ENCODE measurements around the gene CNOT11.
A peak's percentile ranks its signal among the peaks of the same experiment; 100 is the strongest.
"Not testable (repeated sequence)": the region's sequence is repeated elsewhere in the genome, so short reads cannot be mapped to it uniquely, and the experiment has no call there.

CNOT11 gene

DNA sequence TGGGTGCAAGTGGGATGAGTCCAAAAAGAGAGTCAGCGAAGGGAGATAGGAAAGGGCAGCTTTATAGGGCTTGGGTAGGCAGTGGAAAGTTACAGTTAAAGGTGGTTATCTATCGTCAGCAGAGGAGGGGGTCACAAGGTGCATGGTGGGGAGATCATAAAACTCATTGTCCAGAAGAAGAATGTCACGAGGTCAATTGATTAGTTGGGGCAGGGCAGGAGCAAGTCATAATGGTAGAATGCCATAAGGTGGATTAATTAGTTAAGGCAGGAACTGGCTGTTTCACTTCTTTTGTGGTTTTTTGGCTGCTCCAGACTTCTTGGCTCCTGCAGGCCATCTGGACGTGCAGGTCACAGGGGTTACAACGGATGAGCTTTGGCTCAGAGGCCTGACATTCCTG, 3.9 kb upstream of the CNOT11 start:
- not testable (repeated sequence) for DNase-seq

DNA sequence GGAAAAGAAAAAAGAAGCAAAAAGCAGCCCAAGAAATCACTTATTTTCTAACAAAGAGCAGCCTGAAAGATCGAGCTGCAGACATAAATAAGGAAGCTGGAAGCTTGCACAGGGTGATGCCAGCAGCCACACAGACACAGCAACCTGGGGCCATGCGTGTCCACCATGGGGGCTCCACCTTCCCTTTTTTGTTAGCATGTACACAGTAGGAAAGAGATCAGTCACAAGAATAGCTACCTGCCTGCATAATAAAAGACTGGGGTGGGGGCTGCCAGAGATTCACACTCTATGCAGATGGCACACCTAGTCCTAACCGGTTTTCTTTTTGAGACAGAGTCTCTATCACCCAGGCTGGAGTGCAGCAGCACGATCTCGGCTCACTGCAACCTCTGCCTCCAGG, 2.9 kb upstream of the CNOT11 start:
- DNase-seq: no peak

DNA sequence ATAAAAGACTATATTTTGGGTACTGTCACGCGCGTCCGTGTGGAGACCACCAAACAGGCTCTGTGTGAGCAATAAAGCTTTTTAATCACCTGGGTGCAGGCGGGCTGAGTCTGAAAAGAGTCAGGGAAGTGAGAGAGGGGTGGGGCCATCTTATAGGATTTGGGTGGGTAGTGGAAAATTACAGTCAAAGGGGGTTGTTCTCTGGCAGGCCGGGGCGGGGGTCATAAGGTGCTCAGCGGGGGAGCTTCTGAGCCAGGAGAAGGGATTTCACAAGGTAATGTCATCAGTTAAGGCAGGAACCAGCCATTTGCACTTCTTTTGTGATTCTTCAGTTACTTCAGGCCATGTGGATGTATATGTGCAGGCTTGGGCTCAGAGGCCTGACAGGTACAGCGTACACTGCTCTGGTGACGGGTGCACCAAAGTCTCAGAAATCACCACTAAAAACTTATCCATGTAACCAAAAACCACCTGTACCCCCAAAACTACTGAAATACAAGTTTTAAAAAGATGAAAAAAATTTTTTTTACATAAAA, 1.4 kb upstream of the CNOT11 start:
- DNase-seq: not testable (repeated sequence)

DNA sequence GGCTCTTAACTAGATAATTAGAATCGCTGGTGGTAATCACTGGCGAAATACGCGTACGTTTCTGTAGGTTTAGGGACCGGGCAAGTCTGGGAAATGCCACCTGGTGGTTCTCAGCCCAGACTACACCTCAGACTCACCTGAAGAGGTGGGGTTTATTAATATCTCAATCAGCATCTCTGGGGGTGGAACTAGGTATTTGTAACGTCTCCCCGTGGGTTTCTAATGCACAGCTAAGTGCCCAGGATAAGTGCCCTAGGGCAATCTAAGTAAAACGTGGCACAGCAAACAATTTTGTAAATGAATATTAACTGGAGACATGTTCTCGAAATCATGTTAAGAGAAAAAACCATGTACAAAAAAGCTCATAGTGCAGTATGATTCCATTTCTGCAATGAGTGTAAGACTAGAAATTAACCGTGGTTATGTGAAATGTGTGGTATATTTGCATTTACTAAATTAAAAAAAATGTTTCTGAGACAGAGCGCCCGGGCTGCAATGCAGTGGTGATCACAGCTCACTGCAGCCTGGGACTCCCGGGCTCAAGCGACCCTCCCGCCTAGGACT, 760 bp upstream of the CNOT11 start:
- no peak for DNase-seq

DNA sequence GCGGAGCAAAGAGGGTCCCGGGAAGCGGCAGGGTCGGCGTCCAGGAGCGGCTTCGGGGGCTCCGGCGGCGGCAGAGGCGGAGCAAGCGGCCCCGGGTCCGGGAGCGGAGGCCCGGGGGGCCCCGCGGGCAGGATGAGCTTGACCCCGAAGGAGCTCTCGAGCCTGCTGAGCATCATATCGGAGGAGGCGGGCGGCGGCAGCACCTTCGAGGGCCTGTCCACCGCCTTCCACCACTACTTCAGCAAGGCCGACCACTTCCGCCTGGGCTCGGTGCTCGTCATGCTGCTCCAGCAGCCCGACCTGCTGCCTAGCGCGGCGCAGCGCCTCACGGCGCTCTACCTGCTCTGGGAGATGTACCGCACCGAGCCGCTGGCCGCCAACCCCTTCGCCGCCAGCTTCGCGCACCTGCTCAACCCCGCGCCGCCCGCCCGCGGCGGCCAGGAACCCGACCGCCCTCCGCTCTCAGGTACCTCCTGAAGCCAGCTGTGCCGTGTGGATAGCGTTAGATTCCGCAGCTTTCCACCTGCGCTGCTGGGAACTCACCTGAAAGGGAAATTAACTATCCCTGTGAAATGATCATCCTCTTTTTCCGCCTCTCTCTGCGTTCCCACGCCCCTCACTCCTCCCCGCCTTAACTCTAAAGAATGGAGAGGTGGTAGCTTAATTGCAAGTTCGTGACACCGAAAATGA, 472 bp downstream of the CNOT11 start:
- DNase-seq: peak; percentile 67

DNA sequence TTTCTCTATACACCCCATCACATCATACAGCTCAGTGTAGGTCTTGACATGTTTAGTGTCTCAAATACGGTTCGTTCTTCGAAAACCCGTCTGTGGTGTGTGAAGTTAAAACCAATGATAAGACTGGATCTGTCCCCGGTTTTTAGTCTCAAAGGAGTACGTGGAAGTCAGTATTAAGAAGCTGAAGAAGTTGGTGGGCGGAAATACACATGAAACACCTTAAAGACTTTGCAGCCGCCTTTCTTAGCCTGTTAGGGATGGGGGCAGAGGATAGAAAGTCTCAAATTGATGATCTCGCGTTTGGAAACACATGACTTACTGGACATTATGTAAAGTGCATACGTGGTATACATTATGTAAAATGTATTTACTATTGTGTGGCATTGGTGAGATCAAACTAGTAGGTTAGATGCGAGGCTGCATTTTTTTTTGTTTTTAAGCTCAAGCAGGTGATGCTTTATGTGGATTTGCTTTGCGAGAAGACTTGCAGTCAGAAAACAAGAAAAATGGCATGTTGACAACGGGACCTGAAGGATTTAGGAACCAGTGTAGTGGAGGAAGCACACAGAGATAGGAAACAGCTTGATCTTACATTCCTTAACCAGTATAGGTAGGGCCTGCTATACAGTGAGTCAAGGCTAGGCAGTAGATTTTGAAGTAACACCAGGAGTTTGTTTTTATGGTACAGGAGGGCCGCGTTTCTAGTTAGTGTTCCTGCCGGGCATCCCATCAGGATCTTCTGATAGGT, 1.2 kb downstream of the CNOT11 start:
- no peak for DNase-seq

DNA sequence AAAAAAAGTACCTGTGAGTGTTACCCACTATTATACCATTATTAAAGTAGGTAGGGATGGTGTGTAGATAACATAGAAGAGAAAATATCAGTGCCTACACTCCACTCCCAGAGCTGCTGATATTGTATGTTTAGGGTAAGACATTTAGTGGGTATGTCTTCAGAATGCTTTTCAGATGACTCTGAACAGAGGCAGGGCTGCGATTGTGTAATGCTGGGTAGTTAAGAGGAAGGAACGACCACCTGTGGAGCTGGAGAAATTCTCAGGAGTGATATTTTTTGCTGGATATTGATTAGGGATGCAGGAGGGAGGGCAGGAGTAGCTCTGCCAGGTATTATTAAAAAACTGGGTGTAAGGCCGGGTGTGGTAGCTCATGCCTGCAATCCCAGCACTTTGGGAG, 2.8 kb downstream of the CNOT11 start:
- DNase-seq: no peak

DNA sequence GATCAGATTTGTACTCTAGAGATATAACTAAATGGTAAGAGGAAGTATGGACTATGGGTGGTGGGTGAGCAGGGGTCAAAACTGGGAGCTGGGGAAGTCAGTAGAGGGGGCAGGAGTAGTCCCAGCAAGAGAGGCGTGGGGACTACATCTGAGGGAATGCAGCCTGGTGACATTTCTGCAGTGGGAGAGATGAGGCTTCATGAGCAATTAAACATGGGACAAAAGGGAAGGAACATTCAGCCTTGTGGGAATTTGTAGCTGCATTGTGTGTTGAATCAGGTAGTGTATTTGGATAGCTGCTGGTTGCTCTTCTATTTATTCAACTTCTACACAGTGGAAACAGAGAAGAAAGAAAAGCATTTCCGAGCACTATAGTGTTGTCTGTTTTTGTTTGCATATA, 3.6 kb downstream of the CNOT11 start:
- DNase-seq: no peak

DNA sequence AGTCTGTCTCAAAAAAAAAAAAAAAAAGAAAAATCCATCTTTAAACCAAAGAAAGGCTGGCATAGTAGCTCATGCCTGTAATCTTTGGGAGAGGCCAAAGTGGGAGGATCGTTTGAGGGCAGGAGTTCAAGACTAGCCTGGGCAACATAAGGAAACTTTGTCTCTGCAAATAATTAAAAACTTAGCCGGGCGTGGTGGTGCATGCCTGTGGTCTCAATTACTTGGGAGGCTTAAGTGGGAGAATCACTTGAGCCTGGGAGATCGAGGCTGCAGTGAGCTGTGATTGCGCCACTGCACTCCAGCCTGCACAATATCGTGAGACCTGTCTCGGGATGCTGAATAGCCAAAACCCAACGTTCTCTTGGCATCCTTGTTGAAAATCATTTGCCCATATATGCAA, 6.1 kb downstream of the CNOT11 start:
- DNase-seq: no peak

DNA sequence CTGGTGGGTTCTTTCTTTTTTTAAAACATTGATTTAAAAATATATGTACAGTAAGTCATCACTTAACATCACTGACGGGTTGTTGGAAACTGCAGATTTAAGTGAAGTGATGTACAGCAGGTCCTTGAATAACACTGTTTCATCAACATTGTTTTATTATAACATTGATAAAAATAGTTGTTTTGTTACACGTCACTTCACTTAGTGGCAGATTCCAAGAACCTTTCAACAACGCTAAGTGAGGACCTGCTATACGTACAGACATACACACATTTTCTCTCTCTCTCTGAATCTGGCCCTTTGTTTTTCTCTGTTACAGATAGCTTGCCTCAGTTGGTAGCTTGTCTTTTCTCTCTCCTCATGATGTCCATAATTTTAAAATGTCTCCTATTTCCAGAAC, 9.5 kb downstream of the CNOT11 start:
- no peak for DNase-seq

DNA sequence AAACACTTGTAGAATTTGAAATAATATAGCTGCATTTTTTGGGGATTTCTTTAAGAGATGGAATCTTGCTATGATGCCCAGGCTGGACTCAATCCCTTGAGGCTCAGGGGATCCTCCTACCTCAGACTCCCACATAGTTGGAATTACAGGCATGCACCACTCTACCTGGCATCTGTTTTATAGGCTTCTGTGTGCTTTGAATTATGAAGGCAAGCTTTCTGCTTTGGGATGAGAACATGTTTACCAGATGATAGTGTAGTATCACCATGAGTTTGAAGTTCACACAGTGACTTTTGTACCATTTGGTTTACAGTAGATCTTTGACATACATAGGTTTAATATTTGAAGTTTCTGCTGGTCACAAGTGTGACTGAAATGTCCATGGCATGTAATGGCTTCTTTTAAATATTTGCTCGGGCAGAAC, 10.7 kb downstream of the CNOT11 start:
- no peak for DNase-seq

DNA sequence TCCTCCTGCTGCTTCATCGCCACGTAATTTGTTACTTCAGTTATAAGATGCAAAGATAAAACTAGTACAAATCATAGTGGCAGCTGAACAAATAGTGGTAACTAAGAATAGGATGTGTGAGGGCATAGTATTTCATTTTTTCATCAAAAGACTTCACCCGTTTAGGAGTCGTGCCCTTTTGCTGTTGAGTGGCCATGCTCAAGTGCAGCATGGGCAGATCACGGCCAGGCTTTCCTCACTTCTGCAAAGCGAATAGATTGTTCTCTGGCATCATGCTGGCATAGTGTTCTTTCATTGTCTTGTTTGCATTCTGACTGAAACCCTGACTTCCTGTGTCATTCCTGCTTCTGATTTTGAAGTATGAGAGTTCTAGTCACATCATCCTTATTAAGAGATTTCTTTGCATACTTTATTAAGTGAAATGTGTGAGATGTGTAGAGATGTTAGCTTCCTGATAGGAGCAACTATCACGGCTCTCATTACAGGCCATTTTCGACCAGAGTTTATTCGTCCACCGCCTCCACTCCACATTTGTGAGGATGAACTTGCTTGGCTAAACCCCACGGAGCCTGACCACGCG, 11.8 kb downstream of the CNOT11 start:
- no peak for DNase-seq

DNA sequence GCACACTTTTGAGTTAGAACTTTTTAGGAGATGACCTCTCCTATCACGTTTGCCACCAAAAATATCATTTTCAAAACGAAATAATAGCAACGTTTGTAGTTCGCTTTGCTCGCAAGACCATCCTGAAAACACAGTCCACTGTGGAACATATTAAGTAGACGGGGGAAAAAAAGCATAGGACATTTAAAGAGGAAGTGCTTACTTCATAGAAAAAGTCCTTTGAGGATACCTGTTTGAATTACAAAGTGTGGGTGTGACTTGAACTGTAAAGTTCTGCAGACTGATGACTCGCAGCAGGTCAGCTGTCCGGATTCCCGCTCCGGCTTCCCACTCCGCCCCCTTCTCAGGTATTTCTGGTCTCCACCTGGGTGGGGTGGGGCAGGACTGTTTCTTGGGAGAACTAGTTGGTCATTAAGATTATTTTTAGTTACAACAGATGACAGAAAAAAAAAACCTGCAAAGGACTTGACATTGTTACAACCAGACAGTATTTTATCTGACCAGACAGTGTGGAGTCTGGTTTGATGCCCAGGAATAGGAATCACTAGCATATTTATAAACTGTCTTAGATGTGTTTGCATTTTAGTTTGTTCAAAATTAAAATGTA, 13.3 kb downstream of the CNOT11 start:
- no peak for DNase-seq

DNA sequence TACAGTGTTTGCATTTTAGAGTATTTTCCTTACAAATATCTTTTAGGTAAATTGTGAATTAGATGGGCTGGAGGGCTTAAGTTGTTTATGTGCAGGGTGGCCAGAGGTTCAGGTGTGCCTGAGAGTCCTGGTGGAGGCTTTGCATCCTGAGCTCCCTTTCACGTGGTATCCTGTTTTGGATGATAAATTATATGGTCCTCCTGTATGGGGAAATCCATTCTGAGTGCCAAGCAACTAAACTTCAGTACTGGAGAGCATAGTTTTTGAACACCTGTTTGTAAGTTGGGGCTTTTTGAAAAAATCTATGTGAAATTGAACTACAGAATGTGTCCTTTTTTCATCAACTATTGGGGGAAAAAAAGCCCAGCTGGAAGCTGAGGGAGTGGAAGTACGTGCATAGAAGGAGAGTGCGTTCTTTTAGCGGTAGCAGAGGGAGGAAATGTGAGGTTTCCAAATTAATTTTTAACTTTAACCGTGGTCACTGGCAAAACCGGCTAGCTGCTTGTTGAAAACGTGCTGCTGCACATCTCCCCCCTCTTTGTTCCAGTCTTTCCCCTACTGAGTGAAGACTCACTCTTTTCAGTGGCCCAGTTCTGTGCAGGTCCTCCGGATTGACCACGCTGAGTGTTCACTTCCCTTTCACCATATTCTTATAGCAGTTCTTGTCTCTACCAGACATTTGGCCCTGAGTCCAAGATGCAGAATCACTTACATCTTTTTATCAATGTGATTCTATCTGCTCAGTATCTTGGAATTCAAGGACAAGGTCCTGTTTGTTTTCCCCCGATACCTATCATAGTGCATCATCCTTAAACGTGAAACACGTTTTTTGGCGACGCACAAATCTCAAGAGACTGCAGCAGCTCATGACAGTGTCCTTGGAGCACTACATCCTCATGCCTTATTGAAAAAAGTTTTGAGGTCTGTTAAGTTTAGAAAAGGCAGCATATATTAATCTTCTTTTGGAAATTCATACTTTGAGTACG, 15.3 kb downstream of the CNOT11 start:
- no peak for DNase-seq

DNA sequence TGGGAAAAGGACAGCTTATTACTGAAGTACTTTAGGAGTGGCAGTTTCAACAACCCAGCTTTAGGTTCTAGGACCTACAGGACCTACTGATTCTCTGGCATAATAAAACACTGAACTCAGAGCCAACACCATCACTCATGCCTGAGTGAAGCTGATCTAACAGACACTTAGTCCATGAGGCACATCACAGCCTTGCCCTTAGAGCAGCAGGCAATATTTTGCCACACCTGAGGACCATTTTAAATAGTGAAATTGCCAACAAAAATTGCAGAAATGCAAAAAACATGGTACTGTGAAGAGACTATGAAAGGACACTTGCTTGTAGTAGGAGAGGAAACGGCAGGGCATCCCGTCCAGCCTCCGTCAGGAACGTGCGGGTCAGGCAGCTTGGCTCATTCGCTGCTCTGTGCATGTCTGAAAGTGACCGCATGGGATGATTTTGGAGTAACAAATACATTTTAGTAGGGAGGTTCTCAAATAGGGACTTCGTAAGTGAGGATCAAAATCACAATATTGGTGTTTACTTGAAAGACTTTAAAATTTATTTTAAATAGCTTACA, 18.1 kb downstream of the CNOT11 start:
- no peak for DNase-seq

DNA sequence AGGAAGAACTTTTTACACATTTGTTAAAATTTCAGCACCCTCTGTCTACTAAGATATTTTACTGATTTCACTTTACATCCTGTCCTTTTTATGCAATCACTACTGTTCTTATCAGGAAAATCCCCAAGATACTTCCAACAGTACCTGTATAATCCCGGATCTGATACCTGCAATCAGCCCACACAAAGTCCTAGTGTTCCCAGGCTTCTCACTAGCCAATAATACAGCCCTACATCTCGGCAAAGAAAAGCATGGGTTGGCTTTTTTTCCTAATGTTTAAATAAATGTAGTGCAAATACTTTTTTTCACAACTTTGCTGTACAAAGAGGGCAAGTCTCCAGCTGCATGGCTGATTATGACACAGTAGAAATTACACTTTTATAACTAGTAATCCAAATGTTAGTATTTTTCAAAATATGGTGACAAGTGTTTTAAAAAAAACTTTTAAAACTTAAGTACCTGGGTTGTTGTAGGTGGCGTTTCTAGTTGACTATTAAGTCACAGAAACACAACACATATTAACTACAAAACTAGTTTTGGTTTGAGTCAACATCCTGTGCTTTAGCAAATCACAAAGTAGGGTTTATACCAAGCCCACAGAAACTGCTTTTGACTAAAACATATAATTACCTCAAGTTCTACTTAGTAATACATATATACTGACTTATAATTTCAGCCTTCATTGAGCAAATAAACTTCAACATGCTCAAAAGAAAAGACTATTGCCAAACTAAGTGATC, 19.5 kb downstream of the CNOT11 start:
- DNase-seq: no peak

DNA sequence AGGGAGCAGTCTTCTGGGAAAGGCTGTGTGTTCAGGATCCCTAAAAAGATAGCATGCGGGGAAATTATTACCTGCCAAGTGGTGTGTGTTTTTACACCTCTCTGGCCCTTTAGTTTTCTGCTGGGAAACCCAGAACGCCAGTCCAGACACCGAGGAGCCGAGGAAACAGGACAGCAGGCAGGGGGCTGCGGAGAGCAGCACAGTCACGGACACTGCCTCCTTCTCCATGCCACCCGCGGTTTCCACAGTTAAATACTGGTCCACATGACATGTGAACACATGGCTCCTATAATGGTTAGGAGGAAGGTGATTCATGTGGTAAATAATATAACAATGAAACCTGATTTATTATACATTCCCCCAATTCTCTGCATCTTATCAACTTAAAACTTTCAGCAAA, 20.4 kb downstream of the CNOT11 start:
- no peak for DNase-seq

DNA sequence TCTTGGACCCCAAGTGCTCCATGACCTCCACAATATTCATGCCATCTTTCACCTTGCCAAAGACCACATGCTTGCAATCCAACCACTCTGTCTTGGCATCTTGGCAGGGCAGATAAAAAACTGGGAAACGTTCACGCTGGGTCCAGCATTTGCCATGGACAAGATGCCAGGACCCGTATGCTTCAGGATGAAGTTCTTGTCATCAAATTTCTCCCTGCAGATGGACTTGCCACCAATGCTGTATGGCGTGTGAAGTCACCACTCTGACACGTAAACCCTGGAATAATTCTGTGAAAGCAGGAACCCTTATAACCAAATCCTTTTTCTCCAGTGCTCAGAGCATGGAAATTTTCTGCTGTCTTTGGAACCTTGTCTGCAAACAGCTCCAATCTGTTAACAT, 21.5 kb downstream of the CNOT11 start:
- no peak for DNase-seq

DNA sequence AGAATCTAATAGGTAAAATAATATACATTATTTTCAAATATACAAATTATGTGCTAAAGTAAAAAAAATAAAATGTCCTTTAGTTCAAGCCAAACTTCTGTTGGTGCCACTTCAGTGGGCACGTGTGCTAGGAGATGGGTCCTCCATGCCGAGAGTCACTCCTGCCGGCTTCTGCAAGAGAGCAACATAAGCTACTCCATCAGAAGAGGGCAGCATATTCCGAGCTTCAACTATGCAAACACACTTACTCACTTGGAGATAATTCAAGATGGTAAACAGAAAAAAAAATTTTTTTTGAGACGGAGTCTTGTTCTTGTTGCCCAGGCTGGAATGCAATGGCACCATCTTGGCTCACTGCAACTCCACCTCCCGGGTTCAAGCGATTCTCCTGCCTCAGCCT, 24.4 kb downstream of the CNOT11 start:
- DNase-seq: no peak

DNA sequence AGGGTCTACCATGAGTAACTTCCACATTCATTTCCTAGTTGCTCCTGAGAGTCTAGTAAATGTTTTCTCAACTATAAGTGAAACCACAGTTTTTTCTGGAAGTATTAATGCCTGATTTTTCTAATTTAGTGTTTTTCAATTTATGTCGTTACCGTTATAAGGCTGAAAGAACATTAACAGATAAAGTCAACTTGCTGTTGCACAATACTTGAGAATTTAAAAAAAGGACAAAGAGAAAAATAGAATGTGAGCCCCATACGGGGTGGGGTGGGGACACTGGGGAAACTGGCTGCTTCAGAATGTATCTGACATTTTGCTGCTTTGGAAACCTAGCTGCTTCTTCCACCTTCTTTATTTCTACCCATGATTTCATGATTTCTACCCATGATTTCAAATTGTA, 26.2 kb downstream of the CNOT11 start:
- no peak for DNase-seq

DNA sequence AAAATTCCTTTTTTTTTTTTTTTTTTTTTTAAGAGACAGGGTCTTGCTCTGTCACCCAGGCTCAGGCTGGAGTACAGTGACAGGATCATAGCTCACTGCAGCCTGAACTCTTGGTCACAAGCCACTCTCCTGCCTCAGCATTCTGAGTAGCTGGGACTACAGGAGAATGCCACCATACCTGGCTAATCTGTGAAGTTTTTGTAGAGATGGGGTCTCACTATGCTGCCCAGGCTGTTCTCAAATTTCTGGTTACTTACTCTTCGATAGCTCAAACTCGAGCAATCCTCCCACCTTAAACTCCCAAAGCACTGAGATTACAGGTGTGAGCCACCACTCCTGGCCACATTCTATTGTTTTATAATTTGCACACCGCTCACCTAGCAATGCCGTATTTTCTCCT, 28.8 kb downstream of the CNOT11 start:
- no peak for DNase-seq

Data from T1000 (cell line).